Adrenal gland (tissue), 5 donors: ENCODE measurements around the gene ST3GAL3.

Source experiments
- POLR2A ChIP-seq, 2 donors: fragments of 450-650 bp; IDR thresholded peaks; one replicate each; pipeline ENCODE4 v1.6.1; 2017; ENCODE audit warnings: antibody characterized with exemption in 2 of 2, mild to moderate bottlenecking in 2 of 2, moderate library complexity in 1 of 2
- TF ChIP-seq, protein P1 (sequence below), 6 experiments: fragments of 450-650 bp in 4 of 6; fragments of 200-600 bp in 2 of 6; sonication (generic) in 1 of 6; IDR thresholded peaks; 1 replicate in 5 of 6; 2 replicates in 1 of 6; pipeline versions ENCODE4 v1.5.1 to v1.8.0; 2016 to 2021; ENCODE audit warnings: antibody characterized with exemption in 6 of 6, mild to moderate bottlenecking in 2 of 6, moderate library complexity in 1 of 6
- donor health status: DM: no; HTN: no; CAD: no.

DNA sequence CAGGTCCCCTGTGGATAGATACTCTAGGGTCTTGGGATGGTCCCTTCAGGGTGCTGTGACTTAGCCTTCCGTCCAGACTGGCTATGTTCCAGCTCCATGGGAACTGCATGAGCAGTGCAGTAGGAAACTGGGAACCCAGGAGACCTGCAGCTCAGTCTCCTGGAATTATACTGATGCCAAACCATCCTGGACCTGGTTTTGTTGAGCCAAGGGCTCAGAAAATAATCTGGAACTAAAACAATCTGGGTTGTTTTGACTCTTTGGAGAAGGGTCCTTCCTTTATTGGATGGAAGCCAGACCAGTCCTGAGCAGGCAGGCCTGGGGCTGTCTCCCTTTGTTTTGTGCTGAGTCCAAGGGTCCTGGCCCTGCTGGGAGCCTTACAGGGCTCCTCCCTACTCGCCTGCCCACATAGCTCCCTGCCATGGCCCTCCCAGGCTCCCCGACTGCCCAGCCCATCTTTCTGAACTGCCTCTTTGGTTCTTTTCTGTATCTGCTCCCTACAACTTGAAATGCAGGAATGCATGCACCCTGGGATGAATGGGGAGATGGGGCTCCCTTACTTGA lies 240.6 kb downstream of the ST3GAL3 start:
- TF ChIP-seq, protein P1, sequence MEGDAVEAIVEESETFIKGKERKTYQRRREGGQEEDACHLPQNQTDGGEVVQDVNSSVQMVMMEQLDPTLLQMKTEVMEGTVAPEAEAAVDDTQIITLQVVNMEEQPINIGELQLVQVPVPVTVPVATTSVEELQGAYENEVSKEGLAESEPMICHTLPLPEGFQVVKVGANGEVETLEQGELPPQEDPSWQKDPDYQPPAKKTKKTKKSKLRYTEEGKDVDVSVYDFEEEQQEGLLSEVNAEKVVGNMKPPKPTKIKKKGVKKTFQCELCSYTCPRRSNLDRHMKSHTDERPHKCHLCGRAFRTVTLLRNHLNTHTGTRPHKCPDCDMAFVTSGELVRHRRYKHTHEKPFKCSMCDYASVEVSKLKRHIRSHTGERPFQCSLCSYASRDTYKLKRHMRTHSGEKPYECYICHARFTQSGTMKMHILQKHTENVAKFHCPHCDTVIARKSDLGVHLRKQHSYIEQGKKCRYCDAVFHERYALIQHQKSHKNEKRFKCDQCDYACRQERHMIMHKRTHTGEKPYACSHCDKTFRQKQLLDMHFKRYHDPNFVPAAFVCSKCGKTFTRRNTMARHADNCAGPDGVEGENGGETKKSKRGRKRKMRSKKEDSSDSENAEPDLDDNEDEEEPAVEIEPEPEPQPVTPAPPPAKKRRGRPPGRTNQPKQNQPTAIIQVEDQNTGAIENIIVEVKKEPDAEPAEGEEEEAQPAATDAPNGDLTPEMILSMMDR (IDR thresholded peaks at IDR 0.05): no peak
- TF ChIP-seq POLR2A (IDR thresholded peaks at IDR 0.05): no peak
